HPDE6-E6E7 (cell line): ENCODE measurements around the gene TIPARP.
"Not testable (repeated sequence)": the region's sequence is repeated elsewhere in the genome, so short reads cannot be mapped to it uniquely, and the experiment has no call there.

ENCODE experiments used
- DNase-seq: peaks from one replicate; pipeline ENCODE4 v3.0.0; 2011; ENCODE audit warnings: missing footprints; ENCODE audit errors: extremely low spot score

TIPARP gene

GRCh38 chr3:156711944-156712343 lies 37.6 kb downstream of the TIPARP start:
- DNase-seq: not testable (repeated sequence)

GRCh38 chr3:156716105-156716862 lies 41.9 kb downstream of the TIPARP start:
- no peak for DNase-seq

GRCh38 chr3:156718622-156719306 lies 44.4 kb downstream of the TIPARP start:
- no peak for DNase-seq

- DNase-seq: no peak
These were observed 46.4 kb downstream of the TIPARP start for GRCh38 chr3:156720826-156721225.

- no peak for DNase-seq
These were observed 47.6 kb downstream of the TIPARP start for GRCh38 chr3:156721687-156722618.

GRCh38 chr3:156723182-156723619 lies 48.8 kb downstream of the TIPARP start:
- DNase-seq: no peak

GRCh38 chr3:156725682-156726081 lies 51.3 kb downstream of the TIPARP start:
- peak; percentile 28 for DNase-seq

- DNase-seq: no peak
These were observed 52.1 kb downstream of the TIPARP start for GRCh38 chr3:156726456-156726855.

- no peak for DNase-seq
These were observed 53.3 kb downstream of the TIPARP start for GRCh38 chr3:156727519-156728205.

GRCh38 chr3:156728267-156728985 lies 54.0 kb downstream of the TIPARP start:
- no peak for DNase-seq

- DNase-seq: no peak
These were observed 55.2 kb downstream of the TIPARP start for GRCh38 chr3:156729460-156730179.

- DNase-seq: no peak
These were observed 57.4 kb downstream of the TIPARP start for GRCh38 chr3:156731813-156732212.

GRCh38 chr3:156732261-156732660 lies 57.9 kb downstream of the TIPARP start:
- DNase-seq: no peak

GRCh38 chr3:156732715-156733421 lies 58.5 kb downstream of the TIPARP start:
- DNase-seq: no peak

GRCh38 chr3:156734661-156735060 lies 60.3 kb downstream of the TIPARP start:
- not testable (repeated sequence) for DNase-seq

GRCh38 chr3:156735471-156735870 lies 61.1 kb downstream of the TIPARP start:
- no peak for DNase-seq

GRCh38 chr3:156737049-156737448 lies 62.7 kb downstream of the TIPARP start:
- not testable (repeated sequence) for DNase-seq

- no peak for DNase-seq
These were observed 63.9 kb downstream of the TIPARP start for GRCh38 chr3:156738251-156738650.

GRCh38 chr3:156739976-156740375 lies 65.6 kb downstream of the TIPARP start:
- DNase-seq: no peak
